NB4 (cell line): ENCODE measurements around the gene DPH2.

Experiments used
- CTCF ChIP-seq: IDR thresholded peaks from one replicate; pipeline ENCODE4 v1.5.1; 2012; ENCODE audit warnings: low read depth, low read length
- MAX ChIP-seq: IDR thresholded peaks from 2 replicates; pipeline ENCODE4 v1.6.1; 2011; ENCODE audit warnings: low read depth, low read length
- POLR2A ChIP-seq: IDR thresholded peaks from 2 replicates; pipeline ENCODE4 v1.6.1; 2011; ENCODE audit warnings: mild to moderate bottlenecking; ENCODE audit not compliant: insufficient read length; ENCODE audit errors: extremely low read depth

GRCh38 chr1:44010935-44011471 is 41.2 kb downstream of the DPH2 start:
- TF ChIP-seq POLR2A, result no peak
- TF ChIP-seq MAX, result no peak
- no peak for TF ChIP-seq CTCF
